Liver (tissue), 3 donors: ENCODE results near the gene UROC1.

ENCODE experiments used
- ATF3 ChIP-seq: IDR thresholded peaks from 2 replicates; pipeline ENCODE4 v1.6.1; 2016; ENCODE audit warnings: antibody characterized with exemption
- CTCF ChIP-seq: fragments of 150-350 bp; IDR thresholded peaks from 2 replicates; pipeline ENCODE4 v1.5.1; 2017; ENCODE audit warnings: improper control_type of control experiment, low read depth, low read length; ENCODE audit not compliant: missing input control
- MAX ChIP-seq: IDR thresholded peaks from 2 replicates; pipeline ENCODE4 v1.6.1; 2016; ENCODE audit warnings: antibody characterized with exemption
- RAD21 ChIP-seq, 2 donors: IDR thresholded peaks; 2 replicates each; pipeline ENCODE4 v1.6.1; 2016; ENCODE audit warnings: antibody characterized with exemption in 2 of 2, mild to moderate bottlenecking in 2 of 2
- SP1 ChIP-seq: IDR thresholded peaks from 2 replicates; pipeline ENCODE4 v1.6.1; 2018; ENCODE audit warnings: antibody characterized with exemption, mild to moderate bottlenecking
- TAF1 ChIP-seq: conservative IDR thresholded peaks from 2 replicates; pipeline ENCODE4 v1.6.1; 2016; ENCODE audit warnings: antibody characterized with exemption, mild to moderate bottlenecking
- YY1 ChIP-seq: IDR thresholded peaks from 2 replicates; pipeline ENCODE4 v1.6.1; 2016; ENCODE audit warnings: antibody characterized with exemption, mild to moderate bottlenecking
- donor health status: healthy.
- donor health status: healthy.

- TF ChIP-seq RAD21 (IDR thresholded peaks at IDR 0.05) (no peak), CTCF (no peak), SP1 (no peak), TAF1 (no peak), ATF3 (no peak), YY1 (no peak), MAX (no peak)
Measured at GRCh38 chr3:126538966-126539365, 21.4 kb upstream of the UROC1 start.
